MM.1S (cell line): Measurements from ENCODE around the gene MSI2.

ENCODE experiments used
- DNase-seq: peaks from one replicate; pipeline ENCODE4 v3.0.0-alpha.2; 2015
- H2AFZ ChIP-seq: fragments of 300-600 bp; sonication (generic); 2 replicates; pipeline ENCODE4 v1.6.0; 2016; ENCODE audit warnings: antibody characterized with exemption, low read length
- H3F3A ChIP-seq: fragments of 300-600 bp; sonication (generic); 2 replicates; pipeline ENCODE4 v1.6.1; 2016; ENCODE audit warnings: mild to moderate bottlenecking, antibody characterized with exemption, low read length, moderate library complexity, mixed read lengths; ENCODE audit not compliant: insufficient read depth
- H3K27ac ChIP-seq: fragments of 300-600 bp; sonication (generic); 2 replicates; pipeline ENCODE4 v1.5.1; 2016; ENCODE audit warnings: mild to moderate bottlenecking, low read length
- H3K27me3 ChIP-seq: fragments of 300-600 bp; sonication (generic); replicated peaks from 2 replicates; pipeline ENCODE4 v1.6.0; 2016; ENCODE audit warnings: low read length; ENCODE audit not compliant: insufficient read depth
- H3K36me3 ChIP-seq: fragments of 300-600 bp; sonication (generic); replicated peaks from 2 replicates; pipeline ENCODE4 v1.6.1; 2016; ENCODE audit warnings: mild to moderate bottlenecking, low read length, mixed read lengths; ENCODE audit not compliant: insufficient read depth
- H3K4me1 ChIP-seq: fragments of 300-600 bp; sonication (generic); 2 replicates; pipeline ENCODE4 v1.6.1; 2016; ENCODE audit warnings: low read length, mixed read lengths
- H3K4me2 ChIP-seq: fragments of 300-600 bp; sonication (generic); 2 replicates; pipeline ENCODE4 v1.6.0; 2016; ENCODE audit warnings: low read depth, low read length
- H3K4me3 ChIP-seq: fragments of 300-600 bp; sonication (generic); 2 replicates; pipeline ENCODE4 v1.5.1; 2016; ENCODE audit warnings: low read length, mixed read lengths
- H3K79me2 ChIP-seq: fragments of 300-600 bp; sonication (generic); 2 replicates; pipeline ENCODE4 v1.6.1; 2016; ENCODE audit warnings: mixed run types, low read length, mixed read lengths
- H3K9ac ChIP-seq: fragments of 300-600 bp; sonication (generic); 2 replicates; pipeline ENCODE4 v1.6.1; 2016; ENCODE audit warnings: low read length, mixed read lengths
- H3K9me2 ChIP-seq: fragments of 300-600 bp; sonication (generic); replicated peaks from 2 replicates; pipeline ENCODE4 v1.6.1; 2016; ENCODE audit warnings: mild to moderate bottlenecking, low read length, mixed read lengths; ENCODE audit not compliant: insufficient read depth
- H3K9me3 ChIP-seq: fragments of 300-600 bp; sonication (generic); replicated peaks from 2 replicates; pipeline ENCODE4 v1.6.1; 2016; ENCODE audit warnings: mild to moderate bottlenecking, low read length, mixed read lengths; ENCODE audit not compliant: insufficient read depth
- H4K20me1 ChIP-seq: fragments of 300-600 bp; sonication (generic); 2 replicates; pipeline ENCODE4 v1.6.1; 2016; ENCODE audit warnings: mild to moderate bottlenecking, low read length, moderate library complexity, mixed read lengths; ENCODE audit not compliant: insufficient read depth
- CTCF ChIP-seq: fragments of 300-600 bp; sonication (generic); IDR thresholded peaks from 2 replicates; pipeline ENCODE4 v1.5.1; 2016; ENCODE audit warnings: antibody characterized with exemption, low read length, mixed read lengths
- EZH2 ChIP-seq: fragments of 300-600 bp; sonication (generic); optimal IDR thresholded peaks from 2 replicates; pipeline ENCODE3; 2017; ENCODE audit warnings: low read depth, mild to moderate bottlenecking, antibody characterized with exemption, low read length, mixed read lengths
- EZH2phosphoT487 ChIP-seq: fragments of 300-600 bp; sonication (generic); IDR thresholded peaks from 2 replicates; pipeline ENCODE4 v1.6.1; 2018; ENCODE audit warnings: antibody characterized with exemption, low read length

Gene MSI2

DNA sequence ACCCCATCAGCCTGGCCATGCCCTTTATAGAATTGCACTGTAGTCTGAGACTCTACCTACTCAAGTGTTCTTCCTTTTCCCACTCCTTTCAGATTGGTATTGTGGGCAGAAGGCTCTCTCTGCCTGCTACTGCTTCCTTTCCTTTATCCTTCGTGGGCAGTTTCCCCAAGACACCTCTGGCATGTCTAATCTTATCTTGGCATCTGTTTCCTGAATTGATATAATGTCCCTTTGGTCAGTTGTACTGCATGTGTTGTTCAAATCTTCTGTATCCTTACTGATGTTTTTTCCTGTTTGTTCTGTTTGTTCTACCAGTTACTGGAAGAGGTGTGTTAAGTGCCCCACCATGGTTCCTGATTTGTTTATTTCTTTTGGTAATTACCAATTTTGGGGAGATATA is 29.5 kb upstream of the MSI2 start:
- no peaks in the 10 kb centered on the region for H3K9me2 ChIP-seq
- no peak for TF ChIP-seq EZH2
- TF ChIP-seq EZH2phosphoT487, result no peak
- TF ChIP-seq CTCF, result no peak
- H3K4me3 ChIP-seq, result no peak overlapping the region
- no peaks in the 10 kb centered on the region for H3K9me3 ChIP-seq
- H3K79me2 ChIP-seq, result no peaks in the 10 kb centered on the region
- H3K27ac ChIP-seq, result no peak overlapping the region
- DNase-seq, result no peak
- no peak overlapping the region for H3K9ac ChIP-seq
- no peak overlapping the region for H2AFZ ChIP-seq
- H4K20me1 ChIP-seq, result no peaks in the 10 kb centered on the region
- H3K27me3 ChIP-seq, result no peaks in the 10 kb centered on the region
- no peaks in the 10 kb centered on the region for H3F3A ChIP-seq
- H3K4me1 ChIP-seq, result no peaks in the 10 kb centered on the region
- no peak overlapping the region for H3K4me2 ChIP-seq
- no peaks in the 10 kb centered on the region for H3K36me3 ChIP-seq

GRCh38 chr17:57228911-57229310 is 27.4 kb upstream of the MSI2 start:
- no peaks in the 10 kb centered on the region for H3K9me2 ChIP-seq
- no peaks in the 10 kb centered on the region for H3K27me3 ChIP-seq
- no peaks in the 10 kb centered on the region for H3K4me1 ChIP-seq
- H4K20me1 ChIP-seq, result no peaks in the 10 kb centered on the region
- H3K4me2 ChIP-seq, result no peak overlapping the region
- no peak overlapping the region for H3K4me3 ChIP-seq
- no peak for DNase-seq
- H3K36me3 ChIP-seq, result no peaks in the 10 kb centered on the region
- H3K79me2 ChIP-seq, result no peaks in the 10 kb centered on the region
- H3K9me3 ChIP-seq, result no peaks in the 10 kb centered on the region
- no peak overlapping the region for H3K27ac ChIP-seq
- no peaks in the 10 kb centered on the region for H3F3A ChIP-seq
- no peak overlapping the region for H3K9ac ChIP-seq
- TF ChIP-seq EZH2phosphoT487 (no peak), EZH2 (no peak), CTCF (no peak)
- H2AFZ ChIP-seq, result no peak overlapping the region

DNA sequence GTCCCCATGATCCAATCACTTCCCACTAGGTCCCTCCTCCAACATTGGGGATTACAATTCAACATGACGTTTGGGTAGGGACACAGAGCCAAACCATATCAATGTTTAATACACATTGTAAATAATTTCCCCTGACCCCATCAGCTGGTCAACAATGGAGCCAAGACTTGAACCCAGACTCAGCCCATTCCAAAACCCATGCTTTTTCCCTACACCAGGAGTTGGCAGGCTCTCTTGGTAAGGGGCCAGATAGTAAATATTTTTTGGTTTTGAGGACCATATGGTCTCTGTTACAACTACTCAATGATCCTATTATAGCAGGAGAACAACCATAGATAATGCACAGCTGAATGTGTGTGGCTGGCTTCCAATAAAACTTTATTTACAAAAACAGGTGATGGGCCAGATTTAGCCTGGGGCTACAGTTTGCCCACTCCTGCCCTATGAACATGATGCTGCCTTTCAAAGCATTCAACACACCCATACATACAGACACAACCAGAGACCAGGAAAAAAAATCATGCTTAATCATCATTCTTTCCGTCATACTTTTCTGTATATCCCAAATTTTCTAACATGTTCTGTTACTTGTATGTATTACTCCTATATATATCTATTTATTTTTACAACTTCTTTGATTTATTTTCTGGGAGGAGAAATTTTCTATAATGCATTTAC is 22.1 kb upstream of the MSI2 start:
- H3K9ac ChIP-seq, result no peak overlapping the region
- H3K4me2 ChIP-seq, result no peak overlapping the region
- DNase-seq, result no peak
- H3K9me3 ChIP-seq, result no peaks in the 10 kb centered on the region
- no peak overlapping the region for H2AFZ ChIP-seq
- H3K27me3 ChIP-seq, result no peaks in the 10 kb centered on the region
- H3K36me3 ChIP-seq, result no peaks in the 10 kb centered on the region
- H3K27ac ChIP-seq, result no peak overlapping the region
- H3K4me1 ChIP-seq, result no peaks in the 10 kb centered on the region
- H3F3A ChIP-seq, result no peaks in the 10 kb centered on the region
- H4K20me1 ChIP-seq, result no peaks in the 10 kb centered on the region
- no peaks in the 10 kb centered on the region for H3K9me2 ChIP-seq
- H3K79me2 ChIP-seq, result no peaks in the 10 kb centered on the region
- H3K4me3 ChIP-seq, result no peak overlapping the region
- TF ChIP-seq EZH2, result no peak
- no peak for TF ChIP-seq EZH2phosphoT487
- no peak for TF ChIP-seq CTCF
